IPS-NIHi11 (cell line): ENCODE data around the gene YIPF4.
A peak's percentile ranks its signal among the peaks of the same experiment; 100 is the strongest.
"Not testable (repeated sequence)": the region's sequence is repeated elsewhere in the genome, so short reads cannot be mapped to it uniquely, and the experiment has no call there.

Experiments used
- DNase-seq: peaks from one replicate; pipeline ENCODE4 v3.0.0; 2012; ENCODE audit warnings: mixed read lengths, low spot score

YIPF4 gene

GRCh38 chr2:32277674-32278477, at the start of gene YIPF4:
TSS of gene YIPF4 (plus strand) at chr2:32277904. CDS start at chr2:32278156, 252 bp downstream.
- peak; percentile 99 for DNase-seq

- no peak for DNase-seq
These were observed 49.5 kb upstream of the YIPF4 start for GRCh38 chr2:32228181-32228580.

- no peak for DNase-seq
These were observed 48.1 kb upstream of the YIPF4 start for GRCh38 chr2:32229635-32230034.

- DNase-seq, result no peak
These were observed 45.7 kb upstream of the YIPF4 start for GRCh38 chr2:32231959-32232358.

- DNase-seq, result no peak
These were observed 42.4 kb upstream of the YIPF4 start for GRCh38 chr2:32235315-32235714.

GRCh38 chr2:32237488-32237887, 40.2 kb upstream of the YIPF4 start:
- DNase-seq, result no peak

GRCh38 chr2:32237996-32238395, 39.7 kb upstream of the YIPF4 start:
- no peak for DNase-seq

GRCh38 chr2:32242331-32242730, 35.4 kb upstream of the YIPF4 start:
- DNase-seq, result no peak

GRCh38 chr2:32246911-32247310, 30.8 kb upstream of the YIPF4 start:
- DNase-seq, result no peak

GRCh38 chr2:32248299-32248698, 29.4 kb upstream of the YIPF4 start:
- DNase-seq, result no peak

- no peak for DNase-seq
These were observed 27.9 kb upstream of the YIPF4 start for GRCh38 chr2:32249731-32250236.

GRCh38 chr2:32250290-32250689, 27.4 kb upstream of the YIPF4 start:
- no peak for DNase-seq

- no peak for DNase-seq
These were observed 19.5 kb upstream of the YIPF4 start for GRCh38 chr2:32258242-32258641.

GRCh38 chr2:32260376-32260775, 17.3 kb upstream of the YIPF4 start:
- no peak for DNase-seq

GRCh38 chr2:32262105-32262504, 15.6 kb upstream of the YIPF4 start:
- DNase-seq, result no peak

GRCh38 chr2:32264422-32265105, 13.1 kb upstream of the YIPF4 start, which contains the start of gene NLRC4:
TSS of gene NLRC4 (minus strand) at chr2:32264886. CDS start at chr2:32256775, 8,111 bp downstream.
- DNase-seq, result no peak

- DNase-seq, result no peak
These were observed 6.6 kb upstream of the YIPF4 start for GRCh38 chr2:32271063-32271462.

- no peak for DNase-seq
These were observed 5.4 kb upstream of the YIPF4 start for GRCh38 chr2:32272279-32272678.

- no peak for DNase-seq
These were observed 3.4 kb upstream of the YIPF4 start for GRCh38 chr2:32274289-32274688.

- DNase-seq, result not testable (repeated sequence)
These were observed 1.9 kb upstream of the YIPF4 start for GRCh38 chr2:32275790-32276189.

GRCh38 chr2:32277363-32277673, 386 bp upstream of the YIPF4 start:
- DNase-seq, result no peak

- DNase-seq, result no peak
These were observed 762 bp downstream of the YIPF4 start for GRCh38 chr2:32278478-32278853.

- DNase-seq, result no peak
These were observed 6.6 kb downstream of the YIPF4 start for GRCh38 chr2:32284321-32284720.
